NCI-H69 (cell line): ENCODE data around the gene ZNF304.
"Not testable (repeated sequence)": the region's sequence is repeated elsewhere in the genome, so short reads cannot be mapped to it uniquely, and the experiment has no call there.

Experiments used
- DNase-seq: peaks from one replicate; lab custom pipeline; 2025; lab: John Stamatoyannopoulos, UW

ZNF304 gene

GRCh38 chr19:57362419-57362818 is 11.3 kb downstream of the ZNF304 start:
- DNase-seq = no peak

- peak; percentile 100 for DNase-seq
These were observed 12.1 kb downstream of the ZNF304 start, which contains the start of the genes TRAPPC2B and ZNF547 for GRCh38 chr19:57362997-57363687. Gene TRAPPC2B, plus strand, starts transcription at chr19:57363551. Its CDS starts 1,283 bp downstream, at chr19:57364834. Gene ZNF547, plus strand, starts transcription at chr19:57363551. Its CDS starts 5,005 bp downstream, at chr19:57368556.

GRCh38 chr19:57363688-57364181 is 12.7 kb downstream of the ZNF304 start:
- peak; percentile 43 for DNase-seq

- no peak for DNase-seq
These were observed 15.7 kb downstream of the ZNF304 start for GRCh38 chr19:57366776-57367175.

- DNase-seq = no peak
These were observed 23.1 kb downstream of the ZNF304 start for GRCh38 chr19:57374179-57374578.

- DNase-seq = not testable (repeated sequence)
These were observed 23.6 kb downstream of the ZNF304 start for GRCh38 chr19:57374647-57375046.

GRCh38 chr19:57376151-57376550 is 25.1 kb downstream of the ZNF304 start:
- DNase-seq = no peak

- DNase-seq = no peak
These were observed 26.6 kb downstream of the ZNF304 start for GRCh38 chr19:57377498-57378146.

- DNase-seq = no peak
These were observed 29.9 kb downstream of the ZNF304 start for GRCh38 chr19:57380923-57381322.

GRCh38 chr19:57382806-57383488 is 31.9 kb downstream of the ZNF304 start:
- no peak for DNase-seq

- DNase-seq = peak; percentile 28
These were observed 38.2 kb downstream of the ZNF304 start for GRCh38 chr19:57389194-57389729.

- DNase-seq = peak; percentile 99
These were observed 38.9 kb downstream of the ZNF304 start, which contains the start of gene ZNF548 for GRCh38 chr19:57389730-57390598. Gene ZNF548, plus strand, starts transcription at chr19:57389854. Its CDS starts 246 bp downstream, at chr19:57390100.

GRCh38 chr19:57395710-57396109 is 44.6 kb downstream of the ZNF304 start:
- DNase-seq = no peak

- no peak for DNase-seq
These were observed 47.8 kb downstream of the ZNF304 start for GRCh38 chr19:57398868-57399267.

GRCh38 chr19:57403737-57404563 is 52.9 kb downstream of the ZNF304 start:
- DNase-seq = no peak

- DNase-seq = peak; percentile 77
These were observed 55.5 kb downstream of the ZNF304 start for GRCh38 chr19:57406516-57407123.
